ENCODE data around the gene MS4A4E. TPM values are rescaled to one million over a fixed set of nuclear protein-coding genes. Genes with fewer than 3 reads are reported as not detected.

The MS4A4E gene
- total and polyA plus RNA-seq, 2 of the 8 experiments (the other 6 are each of a cell fraction or from before 2014, with no cell fraction given) = not detected

GRCh38 chr11:60197442-60197841 is 45.5 kb downstream of the MS4A4E start:
- Histone ChIP-seq H3K4ac (replicated peaks; ENCODE audit: insufficient read length, low read depth, low read length) (no peak overlapping the region), H3K23me2 (ENCODE audit: low read depth, low read length) (no peaks in the 10 kb centered on the region), H3K36me3 (ENCODE audit: control insufficient read depth in 2 of 4, insufficient read depth in 4 of 4, low read length in 3 of 4) (no peaks in the 10 kb centered on the region), H3K27me3 (replicated peaks in 1 of 4; ENCODE audit: control insufficient read depth in 3 of 4, extremely low read depth in 1 of 4, insufficient read depth in 3 of 4, low read length in 3 of 4) (no peaks in the 10 kb centered on the region), H2BK15ac (ENCODE audit: low read length) (no peak overlapping the region), H2BK20ac (ENCODE audit: low read length) (no peak overlapping the region), H3K4me2 (ENCODE audit: insufficient read depth in 1 of 2, low read depth in 2 of 2, low read length in 2 of 2) (no peak overlapping the region), H3K4me1 (replicated peaks in 1 of 4; ENCODE audit: control insufficient read depth in 3 of 4, insufficient read depth in 4 of 4, low read length in 3 of 4) (no peaks in the 10 kb centered on the region; a peak in 1 of 7 replicates), H3K9ac (replicated peaks in 1 of 4; ENCODE audit: extremely low read depth in 1 of 4, low read depth in 3 of 4, low read length in 3 of 4) (no peak overlapping the region), H4K5ac (ENCODE audit: insufficient read length, low read depth, low read length) (no peak overlapping the region), H3K4me3 (ENCODE audit: extremely low read depth in 1 of 4, insufficient read depth in 2 of 4, low read depth in 3 of 4, low read length in 4 of 4) (no peak overlapping the region), H2BK5ac (ENCODE audit: low read depth, low read length) (no peak overlapping the region), H3K27ac (ENCODE audit: low read depth, low read length) (no peak overlapping the region), H2AK5ac (ENCODE audit: low read depth, low read length) (no peak overlapping the region), H2BK120ac (replicated peaks; ENCODE audit: low read depth, low read length) (no peak overlapping the region), H3K79me2 (ENCODE audit: control insufficient read depth in 1 of 2, insufficient read depth in 2 of 2, low read length in 2 of 2) (no peaks in the 10 kb centered on the region), H3K18ac (ENCODE audit: extremely low read depth, low read length) (no peak overlapping the region), H4K91ac (replicated peaks; ENCODE audit: insufficient read length, low read length) (no peak overlapping the region), H3K14ac (ENCODE audit: insufficient read length) (no peak overlapping the region), H3K79me1 (ENCODE audit: low read depth, low read length) (no peaks in the 10 kb centered on the region), H3K23ac (ENCODE audit: insufficient read length) (no peak overlapping the region), H2BK12ac (ENCODE audit: low read depth, low read length) (no peak overlapping the region), H2AFZ (ENCODE audit: low read length) (no peak overlapping the region), H3K9me3 (ENCODE audit: insufficient read depth in 2 of 2, low read depth in 1 of 2, low read length in 1 of 2) (peaks cover 6 to 9% of the 10 kb centered on the region in 2 experiments; a peak in 3 of 4 replicates), H4K8ac (ENCODE audit: extremely low read depth, insufficient read depth, low read length) (no peak overlapping the region), H4K20me1 (replicated peaks in 1 of 2; ENCODE audit: control insufficient read depth in 1 of 2, insufficient read depth in 2 of 2, low read length in 2 of 2) (no peaks in the 10 kb centered on the region), H3K56ac (replicated peaks; ENCODE audit: insufficient read length, low read depth, low read length) (no peak overlapping the region)
- CTCF ChIA-PET (ENCODE audit: partially characterized antibody) = interaction anchor here (0.9 kb wide), 1 partner anchor 90 kb away, joined by 3 read pairs; no protein-coding TSS in a partner anchor
- POLR2A ChIA-PET (ENCODE audit: partially characterized antibody) = no interaction called here
- WGBS, 2 experiments (ENCODE audit: extremely low coverage in 1 of 2, insufficient coverage in 1 of 2, insufficient read length in 1 of 2, insufficient replicate concordance in 2 of 2, low coverage in 1 of 2, low lambda C conversion rate in 2 of 2, missing lambda C conversion rate in 1 of 2) = 100% methylated on average over 1 of the region's 1 CpG; no CpG with 5 or more reads in 1 of the 2 experiments
- FAIRE-seq (no peak), DNase-seq (ENCODE audit: low read depth in 1 of 2, low spot score in 2 of 2) (no peak)
- TF ChIP-seq FOSL1 (IDR thresholded peaks at IDR 0.05; ENCODE audit: insufficient read depth, low read depth, low read length) (no peak), EP300 (IDR thresholded peaks at IDR 0.05; ENCODE audit: borderline replicate concordance in 1 of 2, low read depth in 2 of 2, low read length in 2 of 2) (no peak), NANOG (IDR thresholded peaks at IDR 0.05; ENCODE audit: insufficient read depth, low read depth, low read length, poor library complexity, severe bottlenecking) (no peak), EZH2 (IDR thresholded peaks at IDR 0.05; ENCODE audit: low read depth, low read length, severe bottlenecking) (no peak), SUZ12 (IDR thresholded peaks at IDR 0.05; ENCODE audit: low read length) (no peak), ATF3 (IDR thresholded peaks at IDR 0.05; ENCODE audit: insufficient read depth, low read depth, low read length) (no peak), SIN3A (conservative IDR thresholded peaks at IDR 0.05 in 1 of 2, IDR thresholded peaks at IDR 0.05 in 1 of 2; ENCODE audit: low read depth in 1 of 2, low read length in 2 of 2) (no peak), TEAD4 (IDR thresholded peaks at IDR 0.05; ENCODE audit: low read depth, low read length) (no peak)
